ENCODE measurements around the gene CERK. TPM values are rescaled to one million over a fixed set of nuclear protein-coding genes. Genes with fewer than 3 reads are reported as not detected.
A peak's percentile ranks its signal among the peaks of the same experiment; 100 is the strongest.

Gene CERK
- total and polyA plus RNA-seq, 2 of the 13 experiments (the other 11 are each of a cell fraction or from before 2014, with no cell fraction given): 40.3 to 41.9 TPM

GRCh38 chr22:46652847-46653331, 85.2 kb downstream of the CERK start (continued):
- no peak for TF ChIP-seq NFIC (IDR thresholded peaks at IDR 0.05; ENCODE audit: low read length)
- no peak for TF ChIP-seq NFYC (CRISPR knock-in tag; IDR thresholded peaks at IDR 0.05)
- no peak for TF ChIP-seq ZNF672 (CRISPR knock-in tag; IDR thresholded peaks at IDR 0.05)
- TF ChIP-seq BORCS8-MEF2B (CRISPR knock-in tag; IDR thresholded peaks at IDR 0.05): 0 out of 2 replicates have a peak, but pooled peaks have one; percentile 25
- no peak for TF ChIP-seq EZH2 (conservative IDR thresholded peaks at IDR 0.05; ENCODE audit: low read depth, low read length)
- no peak for TF ChIP-seq ZNF234 (CRISPR knock-in tag; conservative IDR thresholded peaks at IDR 0.05)
- TF ChIP-seq FOXA1 (IDR thresholded peaks at IDR 0.05): no peak
- peak; percentile 32; the same call in 1 of the 2 replicates for TF ChIP-seq FOXA1 (CRISPR knock-in tag; IDR thresholded peaks at IDR 0.05)
- TF ChIP-seq, protein P1, sequence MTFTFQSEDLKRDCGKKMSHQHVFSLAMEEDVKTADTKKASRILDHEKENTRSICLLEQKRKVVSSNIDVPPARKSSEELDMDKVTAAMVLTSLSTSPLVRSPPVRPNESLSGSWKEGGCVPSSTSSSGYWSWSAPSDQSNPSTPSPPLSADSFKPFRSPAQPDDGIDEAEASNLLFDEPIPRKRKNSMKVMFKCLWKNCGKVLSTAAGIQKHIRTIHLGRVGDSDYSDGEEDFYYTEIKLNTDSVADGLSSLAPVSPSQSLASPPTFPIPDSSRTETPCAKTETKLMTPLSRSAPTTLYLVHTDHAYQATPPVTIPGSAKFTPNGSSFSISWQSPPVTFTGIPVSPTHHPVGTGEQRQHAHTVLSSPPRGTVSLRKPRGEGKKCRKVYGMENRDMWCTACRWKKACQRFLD (CRISPR knock-in tag; IDR thresholded peaks at IDR 0.05; ENCODE audit: borderline replicate concordance): no peak
- peak; percentile 58; the same call in 1 of the 2 replicates for TF ChIP-seq SAP130 (CRISPR knock-in tag; IDR thresholded peaks at IDR 0.05; ENCODE audit: low read depth)
- no peak for TF ChIP-seq ZNF343 (CRISPR knock-in tag; IDR thresholded peaks at IDR 0.05)
- no peak for TF ChIP-seq ZNF496 (CRISPR knock-in tag; IDR thresholded peaks at IDR 0.05; ENCODE audit: insufficient replicate concordance)
- TF ChIP-seq RFXAP (CRISPR knock-in tag; IDR thresholded peaks at IDR 0.05; ENCODE audit: borderline replicate concordance): no peak
- no peak for TF ChIP-seq RBM22 (optimal IDR thresholded peaks at IDR 0.05; ENCODE audit: low read length)
- TF ChIP-seq ZNF777 (CRISPR knock-in tag; IDR thresholded peaks at IDR 0.05): no peak
- 0 out of 2 replicates have a peak, but pooled peaks have one; percentile 2 for TF ChIP-seq ZSCAN29 (CRISPR knock-in tag; conservative IDR thresholded peaks at IDR 0.05)
- TF ChIP-seq ATF4 (CRISPR knock-in tag; IDR thresholded peaks at IDR 0.05): no peak
- no peak for TF ChIP-seq ZNF746 (CRISPR knock-in tag; IDR thresholded peaks at IDR 0.05)
- TF ChIP-seq ZBTB46 (CRISPR knock-in tag; IDR thresholded peaks at IDR 0.05; ENCODE audit: borderline replicate concordance): no peak
- TF ChIP-seq ZNF550 (CRISPR knock-in tag; IDR thresholded peaks at IDR 0.05; ENCODE audit: borderline replicate concordance): no peak
- TF ChIP-seq CREB1 (IDR thresholded peaks at IDR 0.05): no peak
- no peak for TF ChIP-seq CREB1 (CRISPR knock-in tag; IDR thresholded peaks at IDR 0.05)
- TF ChIP-seq ATAD3A (CRISPR knock-in tag; IDR thresholded peaks at IDR 0.05): no peak
- TF ChIP-seq ARID4A (CRISPR knock-in tag; IDR thresholded peaks at IDR 0.05; ENCODE audit: borderline replicate concordance): peak; percentile 13; the same call in 1 of the 2 replicates
- TF ChIP-seq RFXANK (CRISPR knock-in tag; IDR thresholded peaks at IDR 0.05): no peak

All from HepG2 (cell line).